Measurements from ENCODE around the gene CHPF2.
A peak's percentile ranks its signal among the peaks of the same experiment; 100 is the strongest.

CHPF2 gene

GRCh38 chr7:151226560-151226874, 5.8 kb upstream of the CHPF2 start:
- DNase-seq (ENCODE audit: low read depth): no peak
- TF ChIP-seq CTCF (IDR thresholded peaks at IDR 0.05; ENCODE audit: low read depth, low read length, missing control alignments): no peak
- peak overlapping the region; percentile 97 for H3K4me3 ChIP-seq (ENCODE audit: low read depth, low read length)

GRCh38 chr7:151226875-151227782, 5.2 kb upstream of the CHPF2 start, which contains the start of gene ABCF2:
Gene ABCF2, minus strand, starts transcription at chr7:151227205. Its CDS starts 747 bp downstream, at chr7:151226458.
- peak; percentile 91 for DNase-seq (ENCODE audit: low read depth)
- H3K4me3 ChIP-seq (ENCODE audit: low read depth, low read length): peak within 1 kb of the TSS; percentile 97

GRCh38 chr7:151228024-151228866, 4.0 kb upstream of the CHPF2 start:
- no peak for DNase-seq (ENCODE audit: low read depth)
- H3K4me3 ChIP-seq (ENCODE audit: low read depth, low read length): peak overlapping the region; percentile 97; the same call in 1 of the 2 replicates
- no peak for TF ChIP-seq CTCF (IDR thresholded peaks at IDR 0.05; ENCODE audit: low read depth, low read length, missing control alignments)

More at GRCh38 chr7:151226875-151227782, 5.2 kb upstream of the CHPF2 start, which contains the start of gene ABCF2:
- no peak for TF ChIP-seq CTCF (IDR thresholded peaks at IDR 0.05; ENCODE audit: low read depth, low read length, missing control alignments)

- no peak overlapping the region for H3K4me3 ChIP-seq (ENCODE audit: low read depth, low read length)
- DNase-seq (ENCODE audit: low read depth): no peak
- no peak for TF ChIP-seq CTCF (IDR thresholded peaks at IDR 0.05; ENCODE audit: low read depth, low read length, missing control alignments)
Observed at GRCh38 chr7:151229249-151229648, 3.0 kb upstream of the CHPF2 start.

GRCh38 chr7:151231080-151231479, 1.2 kb upstream of the CHPF2 start:
- DNase-seq (ENCODE audit: low read depth): no peak
- TF ChIP-seq CTCF (IDR thresholded peaks at IDR 0.05; ENCODE audit: low read depth, low read length, missing control alignments): no peak
- H3K4me3 ChIP-seq (ENCODE audit: low read depth, low read length): no peak overlapping the region

GRCh38 chr7:151232917-151233701, 826 bp downstream of the CHPF2 start:
- H3K4me3 ChIP-seq (ENCODE audit: low read depth, low read length): peak overlapping the region; percentile 92
- no peak for TF ChIP-seq CTCF (IDR thresholded peaks at IDR 0.05; ENCODE audit: low read depth, low read length, missing control alignments)
- DNase-seq (ENCODE audit: low read depth): no peak
